ENCODE results near the gene ABITRAM.
"Not testable (repeated sequence)": the region's sequence is repeated elsewhere in the genome, so short reads cannot be mapped to it uniquely, and the experiment has no call there.

ABITRAM gene

GRCh38 chr9:108934323-108934893, at the start of gene ABITRAM:
Gene ABITRAM, plus strand, starts transcription at chr9:108934400. Its CDS starts 87 bp downstream, at chr9:108934487.
- peak; percentile 56 to 62 for DNase-seq (ENCODE audit: low read depth in 1 of 2, low spot score in 1 of 2)

- DNase-seq (ENCODE audit: low read depth in 1 of 2, low spot score in 1 of 2): no peak
Observed at GRCh38 chr9:108884701-108885100, 49.5 kb upstream of the ABITRAM start.

GRCh38 chr9:108885643-108886348, 48.4 kb upstream of the ABITRAM start:
- DNase-seq (ENCODE audit: low read depth in 1 of 2, low spot score in 1 of 2): no peak

- DNase-seq (ENCODE audit: low read depth in 1 of 2, low spot score in 1 of 2): not testable (repeated sequence)
Observed at GRCh38 chr9:108886594-108887271, 47.5 kb upstream of the ABITRAM start.

- no peak for DNase-seq (ENCODE audit: low read depth in 1 of 2, low spot score in 1 of 2)
Observed at GRCh38 chr9:108889649-108890067, 44.5 kb upstream of the ABITRAM start.

- no peak for DNase-seq (ENCODE audit: low read depth in 1 of 2, low spot score in 1 of 2)
Observed at GRCh38 chr9:108894225-108894997, 39.8 kb upstream of the ABITRAM start.

- no peak for DNase-seq (ENCODE audit: low read depth in 1 of 2, low spot score in 1 of 2)
Observed at GRCh38 chr9:108897324-108898096, 36.7 kb upstream of the ABITRAM start.

- DNase-seq (ENCODE audit: low read depth in 1 of 2, low spot score in 1 of 2): not testable (repeated sequence)
Observed at GRCh38 chr9:108899023-108899695, 35.0 kb upstream of the ABITRAM start.

GRCh38 chr9:108900176-108900575, 34.0 kb upstream of the ABITRAM start:
- DNase-seq (ENCODE audit: low read depth in 1 of 2, low spot score in 1 of 2): no peak

GRCh38 chr9:108903420-108904103, 30.6 kb upstream of the ABITRAM start:
- DNase-seq (ENCODE audit: low read depth in 1 of 2, low spot score in 1 of 2): no peak

- no peak for DNase-seq (ENCODE audit: low read depth in 1 of 2, low spot score in 1 of 2)
Observed at GRCh38 chr9:108904161-108904560, 30.0 kb upstream of the ABITRAM start.

- no peak for DNase-seq (ENCODE audit: low read depth in 1 of 2, low spot score in 1 of 2)
Observed at GRCh38 chr9:108905494-108905893, 28.7 kb upstream of the ABITRAM start.

GRCh38 chr9:108910402-108910801, 23.8 kb upstream of the ABITRAM start:
- DNase-seq (ENCODE audit: low read depth in 1 of 2, low spot score in 1 of 2): no peak

GRCh38 chr9:108910914-108911313, 23.3 kb upstream of the ABITRAM start:
- no peak for DNase-seq (ENCODE audit: low read depth in 1 of 2, low spot score in 1 of 2)

GRCh38 chr9:108911820-108912219, 22.4 kb upstream of the ABITRAM start:
- no peak for DNase-seq (ENCODE audit: low read depth in 1 of 2, low spot score in 1 of 2)

GRCh38 chr9:108913391-108913790, 20.8 kb upstream of the ABITRAM start:
- no peak for DNase-seq (ENCODE audit: low read depth in 1 of 2, low spot score in 1 of 2)

GRCh38 chr9:108919517-108919916, 14.7 kb upstream of the ABITRAM start:
- DNase-seq (ENCODE audit: low read depth in 1 of 2, low spot score in 1 of 2): no peak

- DNase-seq (ENCODE audit: low read depth in 1 of 2, low spot score in 1 of 2): not testable (repeated sequence)
Observed at GRCh38 chr9:108920401-108920800, 13.8 kb upstream of the ABITRAM start.

- DNase-seq (ENCODE audit: low read depth in 1 of 2, low spot score in 1 of 2): no peak
Observed at GRCh38 chr9:108921200-108921599, 13.0 kb upstream of the ABITRAM start.

GRCh38 chr9:108924466-108924865, 9.7 kb upstream of the ABITRAM start:
- DNase-seq (ENCODE audit: low read depth in 1 of 2, low spot score in 1 of 2): no peak

Measured in stimulated activated CD4-positive, alpha-beta T cell treated with anti-CD3 and anti-CD28 coated beads, Interleukin-15, amount 100 ng/mL, for 1 hour (primary cell).